HTR-8/SVneo (cell line): Measurements from ENCODE around the gene PSMD14.
A peak's percentile ranks its signal among the peaks of the same experiment; 100 is the strongest.
"Not testable (repeated sequence)": the region's sequence is repeated elsewhere in the genome, so short reads cannot be mapped to it uniquely, and the experiment has no call there.

Source experiments
- DNase-seq: peaks from one replicate; pipeline ENCODE4 v3.0.0; 2011; ENCODE audit warnings: low spot score, mixed read lengths; ENCODE audit not compliant: insufficient read length
- FAIRE-seq: peaks from 2 replicates; lab custom pipeline; 2011; peaks lifted over from hg19 to GRCh38; lab: Jason Lieb, UNC

PSMD14 gene

GRCh38 chr2:161308178-161308955 lies at the start of gene PSMD14:
Gene PSMD14 (plus strand): TSS chr2:161308425. CDS start chr2:161318826, 10,401 bp downstream.
- DNase-seq = peak; percentile 87
- FAIRE-seq = peak; percentile 69

DNA sequence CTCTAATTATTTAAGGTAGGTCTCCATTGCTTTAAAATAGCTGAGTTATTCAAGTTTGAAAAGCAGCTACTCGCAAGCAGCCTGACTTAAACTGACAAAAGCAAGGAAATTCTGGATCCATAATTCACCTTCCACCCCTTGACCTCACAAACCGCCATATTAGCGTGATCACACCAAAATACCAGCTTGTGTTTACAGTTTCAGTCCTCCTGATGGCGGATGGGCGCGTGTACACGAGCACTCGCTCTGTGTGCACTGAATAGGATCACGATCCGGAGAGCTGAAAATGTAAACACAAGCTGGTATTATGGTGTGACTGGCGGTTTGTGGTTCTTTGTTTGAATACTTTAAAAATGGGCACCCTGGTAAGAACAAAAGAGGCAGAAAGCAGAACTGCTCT lies 42.4 kb upstream of the PSMD14 start:
- DNase-seq (no peak), FAIRE-seq (no peak)

DNA sequence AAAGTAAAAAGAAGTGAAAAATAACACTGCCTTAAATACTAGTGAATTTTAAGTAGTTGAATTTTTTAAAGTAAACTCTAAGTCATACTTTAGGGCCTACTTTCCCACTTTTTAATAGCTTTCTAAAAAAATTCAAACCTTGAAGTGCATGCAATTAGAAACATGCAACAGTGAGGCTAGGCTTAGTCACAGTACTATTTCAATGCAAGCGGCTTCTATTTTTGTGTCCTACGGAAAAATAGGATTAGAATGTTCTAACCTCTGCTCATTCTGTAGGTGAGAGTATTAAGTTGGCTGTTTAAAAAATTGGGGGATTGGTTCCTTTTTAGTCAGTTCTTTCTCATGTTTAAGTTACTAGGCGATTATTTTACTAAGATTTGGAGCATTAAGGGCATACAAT lies 39.1 kb upstream of the PSMD14 start:
- FAIRE-seq (no peak), DNase-seq (no peak)

GRCh38 chr2:161273038-161273760 lies 35.0 kb upstream of the PSMD14 start:
- DNase-seq (peak; percentile 27), FAIRE-seq (no peak)

GRCh38 chr2:161278564-161279229 lies 29.5 kb upstream of the PSMD14 start:
- peak; percentile 85 for FAIRE-seq
- DNase-seq = peak; percentile 13

GRCh38 chr2:161279230-161279815 lies 28.9 kb upstream of the PSMD14 start:
- FAIRE-seq, DNase-seq: not testable (repeated sequence)

DNA sequence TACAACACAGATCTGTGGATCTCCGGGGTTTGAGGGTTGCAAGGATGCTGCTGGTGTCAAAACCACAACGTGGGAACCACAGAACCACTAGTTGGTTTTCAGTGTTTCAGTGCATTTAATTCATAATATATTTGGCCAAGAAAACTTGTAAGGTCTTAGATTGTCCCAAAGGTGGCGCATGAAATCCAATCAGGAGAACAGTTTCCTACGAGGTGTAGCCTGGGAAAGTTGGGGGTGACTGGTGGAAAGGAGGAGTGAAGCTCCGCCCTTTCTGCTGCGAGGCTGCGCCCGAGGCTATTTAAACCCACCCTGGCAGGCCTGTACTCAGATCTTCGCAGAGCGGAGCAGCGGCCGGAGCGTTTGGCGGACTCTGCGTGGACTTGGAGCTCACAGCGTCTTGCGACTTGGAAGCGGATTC lies 27.3 kb upstream of the PSMD14 start:
- DNase-seq = peak; percentile 11
- FAIRE-seq = not testable (repeated sequence)

- FAIRE-seq = not testable (repeated sequence)
Observed at GRCh38 chr2:161281615-161282310, 26.5 kb upstream of the PSMD14 start.

DNA sequence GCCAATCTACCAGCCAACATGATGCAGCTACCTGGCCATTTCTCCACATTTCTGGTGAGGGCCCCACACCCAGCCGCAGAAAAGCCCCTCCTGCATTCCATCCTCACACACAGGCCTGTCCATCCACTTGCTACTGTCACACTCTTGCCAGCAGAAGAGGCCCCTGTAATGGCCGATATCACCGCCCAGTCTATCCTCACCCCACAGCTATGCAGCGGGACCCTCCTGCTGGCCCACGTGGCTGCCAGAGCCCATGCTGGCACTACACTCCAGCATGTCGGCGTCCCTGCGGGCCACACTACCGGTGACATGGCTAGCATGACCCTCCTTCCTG lies 25.9 kb upstream of the PSMD14 start:
- peak; percentile 75 for FAIRE-seq
- DNase-seq = not testable (repeated sequence)

More at GRCh38 chr2:161281615-161282310, 26.5 kb upstream of the PSMD14 start:
- DNase-seq = not testable (repeated sequence)

- no peak for FAIRE-seq
- no peak for DNase-seq
Observed at GRCh38 chr2:161283926-161284325, 24.3 kb upstream of the PSMD14 start.

DNA sequence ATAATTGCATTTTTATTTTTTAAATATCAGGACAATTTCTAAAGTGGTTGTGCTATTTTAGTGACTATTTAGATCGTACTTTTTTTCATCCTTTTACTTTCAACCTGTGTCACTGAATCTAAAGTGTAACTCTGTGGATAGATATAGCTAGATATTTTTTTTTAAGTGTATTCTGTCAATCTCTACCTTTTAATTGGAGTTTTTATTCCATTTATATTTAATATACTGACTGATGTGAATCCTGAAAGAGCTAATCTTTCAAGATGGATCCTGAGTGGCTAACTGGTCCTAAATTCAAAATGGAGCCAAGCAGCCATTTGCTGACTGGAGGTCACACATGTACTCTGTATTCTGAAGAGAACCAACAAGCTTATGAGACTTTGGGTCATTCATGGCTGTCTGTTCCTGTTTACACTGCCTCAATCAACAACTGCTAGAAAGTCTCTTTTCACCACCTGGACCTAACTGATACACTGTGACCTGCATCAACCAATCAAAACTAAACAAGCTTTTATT lies 4.6 kb upstream of the PSMD14 start:
- DNase-seq (no peak), FAIRE-seq (no peak)

DNA sequence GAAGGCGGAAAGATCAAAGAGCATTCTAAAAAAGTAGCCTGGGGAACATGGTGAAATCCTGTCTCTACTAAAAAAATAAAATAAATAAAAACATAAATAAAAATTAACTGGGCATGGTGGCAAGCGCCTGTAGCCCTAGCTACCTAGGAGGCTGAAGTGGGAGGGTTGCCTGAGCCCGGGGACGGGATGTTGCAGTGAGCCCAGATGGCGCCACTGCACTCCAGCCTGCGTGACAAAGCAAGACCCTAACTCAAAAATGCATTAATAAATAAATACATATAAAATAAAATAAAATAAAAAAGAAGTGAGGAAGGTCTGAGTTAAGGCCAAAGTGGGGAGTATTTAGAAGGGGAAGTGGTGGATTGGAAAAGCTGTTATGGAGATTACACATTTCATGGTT lies 1.3 kb upstream of the PSMD14 start:
- no peak for FAIRE-seq
- no peak for DNase-seq

- FAIRE-seq = no peak
Observed at GRCh38 chr2:161307676-161308075, 549 bp upstream of the PSMD14 start.

GRCh38 chr2:161312996-161313395 lies 4.8 kb downstream of the PSMD14 start:
- no peak for DNase-seq
- FAIRE-seq = no peak

More at GRCh38 chr2:161307676-161308075, 549 bp upstream of the PSMD14 start:
- no peak for DNase-seq

GRCh38 chr2:161315380-161315779 lies 7.2 kb downstream of the PSMD14 start:
- no peak for FAIRE-seq

DNA sequence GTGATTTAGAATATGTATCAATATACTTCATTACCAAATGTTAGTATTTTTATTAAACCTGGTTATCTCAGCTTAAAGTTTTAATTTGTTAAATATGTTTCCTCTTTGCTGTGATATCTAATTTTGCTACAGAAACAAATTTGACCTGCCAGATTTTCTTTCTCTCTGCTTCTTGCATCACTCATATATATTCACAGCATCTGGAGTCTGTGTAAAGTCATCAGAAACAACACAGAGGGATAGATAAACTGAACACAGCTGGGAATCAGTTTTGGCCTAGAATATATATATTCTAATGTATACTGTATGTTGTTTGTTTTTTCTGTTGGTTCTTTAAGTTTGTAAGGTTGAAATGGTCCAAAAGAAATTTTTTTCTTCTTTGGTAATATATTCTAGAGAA lies 8.5 kb downstream of the PSMD14 start:
- no peak for FAIRE-seq
- DNase-seq = no peak

More at GRCh38 chr2:161315380-161315779, 7.2 kb downstream of the PSMD14 start:
- DNase-seq = no peak

- no peak for FAIRE-seq
- DNase-seq = no peak
Observed at GRCh38 chr2:161321944-161322648, 13.9 kb downstream of the PSMD14 start.

GRCh38 chr2:161324876-161325275 lies 16.7 kb downstream of the PSMD14 start:
- no peak for DNase-seq
- FAIRE-seq = no peak

- FAIRE-seq (no peak), DNase-seq (no peak)
Observed at GRCh38 chr2:161327582-161327981, 19.4 kb downstream of the PSMD14 start.
